GM21447 (cell line): ENCODE results near the gene IPCEF1.
A peak's percentile ranks its signal among the peaks of the same experiment; 100 is the strongest.
"Not testable (repeated sequence)": the region's sequence is repeated elsewhere in the genome, so short reads cannot be mapped to it uniquely, and the experiment has no call there.

ENCODE experiments used
- ATAC-seq: cut with Tn5 transposase; IDR thresholded peaks from one replicate; pipeline ENCODE4 v1.9.1; 2021; ENCODE audit not compliant: unreplicated experiment

The IPCEF1 gene

DNA sequence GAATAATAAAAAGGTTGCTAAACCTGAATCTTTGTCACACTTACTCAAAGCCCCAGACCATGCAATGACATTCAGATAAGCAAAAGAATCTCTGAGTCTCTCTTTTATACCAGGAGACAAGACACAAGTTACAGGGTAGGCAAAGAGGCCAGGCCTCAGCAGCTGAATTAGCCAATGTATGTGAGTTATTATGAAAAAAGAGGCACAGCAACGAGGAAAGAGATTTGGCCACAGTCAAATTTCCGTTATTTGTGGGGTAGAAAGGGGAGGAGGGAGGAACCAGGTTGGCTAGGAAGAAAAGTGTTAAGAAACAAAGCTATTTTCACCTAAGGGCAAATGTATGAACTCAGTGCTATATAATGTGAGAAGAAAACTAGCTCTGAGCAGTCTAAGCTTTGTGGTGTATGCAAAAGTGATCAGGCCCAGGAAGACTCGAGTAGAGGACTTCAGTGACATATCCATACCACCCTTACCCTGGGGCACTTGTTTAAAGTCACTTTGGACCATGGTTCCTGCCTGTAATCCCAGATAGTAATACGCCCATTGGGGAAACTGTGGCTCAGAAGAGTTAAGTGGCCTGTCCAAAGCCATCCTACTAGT, 19.1 kb downstream of the IPCEF1 start:
- no peak for ATAC-seq

DNA sequence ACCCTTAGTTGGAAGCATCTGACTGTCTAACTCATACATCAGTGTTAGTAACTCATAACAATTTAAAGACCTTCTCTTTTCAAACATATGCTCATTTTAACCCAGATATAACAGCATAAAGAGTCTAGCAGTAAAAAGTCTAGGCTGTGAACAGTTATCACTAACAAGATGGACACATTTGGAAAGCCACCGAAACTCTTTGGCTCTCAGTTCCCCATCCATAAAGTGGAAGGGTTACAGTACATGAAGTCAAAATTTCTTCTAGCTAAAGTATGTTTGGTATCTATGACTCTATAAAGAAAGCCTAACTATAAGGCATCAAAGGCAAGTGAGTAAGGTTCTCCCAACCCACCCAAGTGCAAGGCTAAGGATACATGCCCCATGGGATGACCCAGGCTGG, 22.5 kb downstream of the IPCEF1 start:
- not testable (repeated sequence) for ATAC-seq

DNA sequence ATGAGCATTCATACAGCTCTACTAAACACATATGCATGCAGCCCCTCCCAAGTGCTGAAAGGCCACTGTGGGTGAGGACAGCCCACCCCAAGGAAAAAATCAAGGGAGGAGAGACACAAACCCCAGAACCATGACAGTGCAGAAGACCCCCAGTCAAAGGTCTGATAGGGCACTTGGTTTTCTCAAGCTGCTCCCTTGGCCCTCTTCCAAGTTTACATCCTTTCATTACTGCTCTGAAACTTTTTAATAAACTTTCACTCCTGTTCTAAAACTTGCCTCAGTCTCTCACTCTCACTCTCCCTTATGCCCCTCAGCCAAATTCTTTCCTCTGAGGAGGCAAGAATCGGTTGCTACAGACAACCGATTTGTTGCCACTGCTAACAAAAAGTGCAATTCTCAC, 24.9 kb downstream of the IPCEF1 start:
- ATAC-seq = no peak

DNA sequence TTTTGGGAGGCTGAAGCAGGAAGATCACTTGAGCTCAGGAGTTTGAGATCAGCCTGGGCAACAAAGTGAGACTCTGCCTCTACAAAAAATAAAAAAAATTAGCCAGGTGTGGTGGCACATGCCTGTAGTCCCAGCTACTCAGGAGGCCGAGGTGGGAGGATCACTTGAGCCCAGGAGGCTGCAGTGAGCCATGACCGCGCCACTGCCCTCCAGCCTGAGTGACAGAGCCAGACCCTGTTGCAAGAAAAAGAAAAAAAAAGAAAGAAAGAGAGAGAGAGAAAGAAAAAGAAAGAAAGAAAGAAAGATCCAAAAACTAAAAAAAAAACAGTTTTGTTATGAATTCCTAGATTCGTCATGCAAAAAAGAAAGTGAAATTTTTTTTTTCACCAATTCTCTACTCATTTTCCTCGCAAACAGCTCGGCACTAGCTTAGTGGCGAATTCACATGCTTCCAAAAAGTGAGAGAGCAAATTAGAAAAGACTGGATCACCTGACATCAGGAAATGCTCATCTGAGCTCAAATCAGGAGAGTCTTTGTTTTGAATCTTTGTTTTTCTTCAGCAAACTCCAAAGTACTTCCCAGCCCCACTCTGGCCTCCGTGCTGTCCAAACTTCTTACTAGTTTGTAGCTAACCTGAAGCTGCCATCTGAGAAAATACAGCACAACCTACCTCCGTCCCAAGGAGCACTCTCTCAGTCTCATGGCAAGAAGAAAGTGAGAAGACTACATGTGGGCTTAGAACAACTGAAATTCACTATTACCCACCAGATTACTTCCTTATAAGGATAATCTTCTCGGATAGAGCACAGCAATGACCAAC, 27.0 kb downstream of the IPCEF1 start:
- ATAC-seq = no peak

DNA sequence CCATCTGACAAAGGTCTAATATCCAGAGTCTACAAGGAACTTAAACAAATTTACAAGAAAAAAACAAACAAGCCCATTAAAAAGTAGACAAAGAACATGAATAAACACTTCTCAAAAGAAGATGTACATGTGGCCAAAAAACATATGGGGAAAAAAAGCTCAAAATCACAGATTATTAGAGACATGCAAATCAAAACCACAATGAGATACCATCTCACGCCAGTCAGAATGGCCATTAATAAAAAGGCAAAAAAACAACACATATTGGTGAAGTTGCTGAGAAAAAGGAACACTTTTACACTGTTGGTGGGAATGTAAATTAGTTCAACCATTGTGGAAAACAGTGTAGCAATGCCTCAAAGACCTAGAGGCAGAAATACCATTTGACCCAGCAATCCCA, 29.3 kb downstream of the IPCEF1 start:
- not testable (repeated sequence) for ATAC-seq

DNA sequence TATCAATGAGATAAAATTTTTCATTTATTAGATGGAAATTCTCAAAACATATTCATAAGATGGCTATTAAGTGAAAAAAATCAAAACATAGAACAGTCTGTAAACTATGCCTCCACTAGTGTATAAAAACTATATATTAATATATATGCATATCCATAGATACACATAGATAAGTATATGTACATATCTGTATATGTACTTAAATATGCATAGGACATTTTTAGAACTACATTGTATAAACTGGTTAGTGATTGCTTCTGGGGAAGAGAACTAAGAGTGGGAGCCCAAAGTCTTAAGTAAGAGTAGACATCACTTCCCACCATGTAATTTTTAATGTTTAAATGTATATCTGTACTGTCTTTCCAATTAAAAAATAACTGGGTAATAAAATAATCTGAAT, 31.5 kb downstream of the IPCEF1 start:
- ATAC-seq = no peak

DNA sequence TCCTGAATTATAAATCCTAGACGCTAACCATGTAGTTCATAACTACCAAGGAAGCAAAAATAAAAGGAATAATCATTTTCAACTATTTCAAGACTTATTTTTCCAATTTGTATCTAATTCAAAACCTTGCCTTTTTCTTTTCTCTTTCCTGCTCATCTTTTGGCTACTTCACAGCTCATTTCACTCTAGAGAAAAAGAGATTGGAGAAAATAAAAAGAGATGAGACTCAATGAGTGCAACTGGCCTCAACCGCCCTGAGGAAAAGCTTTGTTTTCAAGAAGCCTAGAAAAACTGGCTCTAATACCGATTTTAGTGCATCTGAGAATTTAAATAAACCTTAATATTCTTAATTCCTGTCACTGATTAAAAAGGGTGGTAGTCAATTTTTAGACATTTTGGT, 36.4 kb downstream of the IPCEF1 start:
- ATAC-seq = no peak

DNA sequence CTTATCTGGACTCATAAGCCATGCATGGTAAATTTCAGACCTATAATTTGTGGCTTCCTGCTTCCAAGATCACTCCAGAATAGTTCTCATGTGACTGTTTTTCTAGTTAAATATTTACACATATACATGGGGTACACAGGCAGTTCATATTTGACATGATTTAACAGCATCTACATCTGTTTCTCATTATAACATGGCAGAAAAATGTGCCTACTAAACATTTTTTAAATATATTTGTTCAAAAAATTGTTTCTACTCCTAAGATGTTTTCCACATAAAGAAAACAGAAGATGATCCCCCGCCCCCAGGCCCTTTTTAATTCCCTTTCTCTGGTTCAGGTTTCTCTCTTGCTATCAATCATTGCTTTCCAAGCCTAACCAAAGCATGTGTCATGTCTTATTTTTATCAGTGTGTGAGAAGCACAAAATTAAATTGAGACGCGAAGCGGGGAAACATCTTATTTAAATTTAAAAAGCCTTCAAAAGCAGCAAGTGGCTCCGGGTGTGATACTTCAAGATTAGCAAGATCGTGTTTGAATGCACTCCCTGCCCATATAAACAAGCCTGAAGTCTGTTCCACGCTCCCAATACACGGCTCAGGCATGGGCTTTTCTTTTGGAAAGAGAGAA, 37.3 kb downstream of the IPCEF1 start:
- no peak for ATAC-seq

DNA sequence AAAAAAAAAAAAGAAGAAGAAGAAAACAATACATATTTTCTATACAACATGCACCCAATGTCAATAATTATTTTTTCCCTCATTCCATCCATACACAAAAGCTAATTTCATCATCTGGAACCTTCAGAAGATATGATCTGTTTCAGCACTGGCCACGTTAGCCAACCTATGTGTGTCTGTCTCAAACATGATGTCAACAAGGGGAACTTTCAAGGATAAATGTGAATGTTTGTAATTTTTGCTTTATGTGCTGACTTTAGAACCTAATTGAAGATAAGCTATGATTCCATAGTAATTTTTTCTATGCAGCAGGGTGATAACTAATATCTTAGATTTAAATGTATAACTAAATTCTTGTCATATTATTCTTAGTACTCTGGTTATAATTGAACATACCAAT, 37.9 kb downstream of the IPCEF1 start:
- ATAC-seq = no peak

DNA sequence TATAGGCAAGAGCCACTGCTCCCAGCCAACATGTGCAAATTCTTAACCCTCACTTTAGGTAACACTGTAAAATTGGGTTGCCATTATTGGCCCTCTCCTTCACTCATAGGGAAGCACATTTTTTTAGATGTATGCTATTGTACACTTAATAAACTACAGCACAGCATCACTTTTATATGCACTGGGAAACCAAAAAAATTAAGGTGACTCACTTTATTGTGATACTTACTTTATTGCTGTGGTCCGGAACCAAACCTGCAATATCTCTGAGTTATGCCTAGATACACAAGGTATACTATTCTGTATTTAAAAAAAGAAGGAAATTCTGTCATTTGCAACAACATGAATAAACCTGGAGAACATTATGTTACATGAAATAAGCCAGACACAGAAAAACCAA, 40.5 kb downstream of the IPCEF1 start:
- no peak for ATAC-seq

DNA sequence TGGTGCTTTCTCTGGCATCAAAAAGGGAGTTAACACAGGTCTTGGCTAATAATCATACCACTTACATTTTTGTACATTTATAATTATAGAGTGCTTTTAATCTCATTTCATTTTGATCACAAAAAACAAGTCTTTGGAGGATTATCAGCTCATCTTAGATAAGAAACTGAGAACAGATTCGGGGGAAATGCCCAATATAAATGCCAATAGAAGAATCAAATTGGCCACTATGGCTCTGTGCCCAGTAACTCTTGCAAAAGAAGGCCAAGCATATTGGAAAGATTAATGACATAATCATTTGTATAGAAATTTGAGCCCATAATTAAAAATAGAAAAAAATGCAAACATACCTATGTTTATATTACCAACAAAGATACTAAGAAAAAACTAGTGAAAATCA, 42.5 kb downstream of the IPCEF1 start:
- ATAC-seq = no peak

DNA sequence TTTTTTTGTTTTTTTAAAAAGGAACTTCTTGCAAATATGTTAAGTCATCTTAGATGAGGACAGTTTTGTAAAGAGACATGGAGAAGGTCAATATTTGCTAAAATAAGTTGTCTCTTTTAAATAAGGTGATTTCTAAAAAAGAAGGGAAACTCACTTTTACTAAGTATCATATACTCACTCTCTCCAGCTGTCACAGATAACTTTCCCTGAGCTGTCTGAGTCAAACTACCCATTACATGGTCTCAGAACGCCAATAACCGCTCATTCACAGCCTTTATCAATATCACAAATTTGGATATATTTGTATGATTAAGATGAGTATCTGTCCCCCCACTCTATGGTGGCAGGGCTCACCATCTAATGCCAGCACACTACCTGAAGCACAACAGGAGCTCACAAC, 47.6 kb downstream of the IPCEF1 start:
- no peak for ATAC-seq

DNA sequence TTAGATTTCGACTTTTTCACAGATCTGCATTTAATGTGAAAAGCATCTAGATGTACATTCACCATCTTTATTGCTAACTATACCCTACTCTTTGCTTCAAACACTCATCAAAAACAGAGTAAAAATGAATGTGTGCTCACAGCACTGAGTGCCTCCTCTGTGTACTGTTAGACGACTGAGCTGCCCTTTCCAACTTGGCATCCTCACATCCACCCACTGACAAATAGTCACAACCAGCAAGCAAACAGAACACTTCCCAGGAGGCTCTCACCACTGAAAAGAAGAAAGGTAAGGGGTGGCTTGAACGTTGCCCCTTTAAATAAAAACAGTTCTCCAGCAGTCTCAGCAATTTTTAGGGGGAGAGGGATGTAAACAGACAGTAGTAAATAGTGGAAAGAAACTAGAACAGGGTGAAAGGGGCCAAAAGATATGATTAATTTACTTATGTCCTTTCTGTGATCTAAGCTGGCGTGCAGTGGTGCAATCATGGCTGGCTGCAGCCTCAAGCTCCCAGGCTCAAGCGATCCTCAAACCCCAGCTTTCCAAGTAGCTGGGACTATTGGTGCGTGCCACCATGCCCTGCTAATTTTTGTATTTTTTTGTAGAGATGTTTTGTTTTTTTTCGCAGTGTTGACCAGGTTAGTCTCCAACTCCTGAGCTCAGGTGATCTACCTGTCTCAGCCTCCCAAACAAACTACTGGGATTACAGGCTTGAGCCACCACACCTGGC, 48.7 kb downstream of the IPCEF1 start:
- no peak for ATAC-seq

DNA sequence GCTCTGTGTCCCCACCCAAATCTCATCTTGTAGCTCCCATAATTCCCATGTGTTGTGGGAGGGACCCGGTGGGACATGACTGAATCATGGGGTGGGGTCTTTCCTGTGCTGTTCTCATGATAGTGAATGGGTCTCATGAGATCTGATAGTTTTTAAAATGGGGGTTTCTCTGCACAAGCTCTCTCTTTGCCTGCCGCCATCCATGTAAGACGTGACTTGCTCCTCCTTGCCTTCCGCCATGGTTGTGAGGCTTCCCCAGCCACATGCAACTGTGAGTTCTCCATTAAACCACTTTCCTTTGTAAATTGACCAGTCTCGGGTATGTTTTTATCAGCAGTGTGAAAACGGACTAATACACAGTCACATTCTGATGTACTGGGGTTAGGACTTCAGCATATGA, 49.5 kb downstream of the IPCEF1 start:
- ATAC-seq = not testable (repeated sequence)

DNA sequence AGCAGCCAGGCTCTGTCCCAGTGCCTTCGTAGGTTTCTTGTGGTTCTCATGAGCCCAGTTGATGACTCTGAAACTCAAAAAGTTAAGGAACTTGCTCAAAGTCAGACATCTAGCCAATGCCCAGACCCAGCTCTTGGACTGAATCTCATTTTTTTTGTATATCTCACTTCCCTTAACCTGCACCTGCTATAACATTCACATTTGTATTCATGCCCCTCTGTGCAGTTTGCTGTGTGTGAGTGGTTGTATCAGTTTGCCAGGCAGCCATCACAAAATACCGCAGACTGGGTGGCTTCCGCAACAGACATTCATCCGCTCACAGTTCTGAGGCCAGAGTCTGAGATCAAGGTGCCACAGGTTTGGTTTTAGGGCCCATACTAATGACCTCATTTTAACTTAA, 49.9 kb downstream of the IPCEF1 start:
- ATAC-seq = peak; percentile 61

DNA sequence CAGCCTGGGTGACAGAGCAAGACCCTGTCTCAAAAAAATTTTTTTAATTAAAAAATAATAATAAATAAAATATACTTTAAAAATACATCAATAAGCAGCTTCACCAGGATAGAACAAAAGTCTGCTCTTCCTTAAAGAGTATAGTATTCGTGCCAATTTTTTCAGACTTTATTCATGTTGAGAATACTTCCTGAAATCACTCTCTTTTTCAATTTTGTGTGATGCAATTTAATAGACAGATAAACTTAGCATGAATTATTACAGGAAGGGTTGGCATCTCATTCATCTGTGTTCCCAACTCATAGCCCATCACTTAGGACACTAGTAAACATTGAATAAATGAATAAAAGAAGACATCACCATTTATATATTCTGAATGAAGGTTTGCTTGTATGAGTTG, 52.4 kb downstream of the IPCEF1 start:
- ATAC-seq = no peak

DNA sequence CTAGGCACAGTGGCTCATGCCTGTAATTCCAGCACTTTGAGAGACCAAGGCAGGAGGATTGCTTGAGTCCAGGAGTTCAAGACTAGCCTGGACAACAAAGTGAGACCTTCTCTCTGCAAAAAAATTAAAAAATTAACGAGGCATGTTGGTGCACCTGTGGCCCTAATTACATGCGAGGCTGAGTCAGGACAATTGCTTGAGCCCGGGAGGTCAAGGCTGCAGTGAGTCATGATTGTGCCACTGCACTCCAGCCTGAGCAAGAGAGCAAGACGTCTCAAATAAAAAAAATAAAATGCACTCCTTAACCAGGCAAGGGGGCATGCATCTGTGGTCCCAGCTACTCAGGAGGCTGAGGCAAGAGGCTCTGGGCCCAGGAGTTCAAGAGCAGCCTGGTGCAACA, 53.0 kb downstream of the IPCEF1 start:
- not testable (repeated sequence) for ATAC-seq

DNA sequence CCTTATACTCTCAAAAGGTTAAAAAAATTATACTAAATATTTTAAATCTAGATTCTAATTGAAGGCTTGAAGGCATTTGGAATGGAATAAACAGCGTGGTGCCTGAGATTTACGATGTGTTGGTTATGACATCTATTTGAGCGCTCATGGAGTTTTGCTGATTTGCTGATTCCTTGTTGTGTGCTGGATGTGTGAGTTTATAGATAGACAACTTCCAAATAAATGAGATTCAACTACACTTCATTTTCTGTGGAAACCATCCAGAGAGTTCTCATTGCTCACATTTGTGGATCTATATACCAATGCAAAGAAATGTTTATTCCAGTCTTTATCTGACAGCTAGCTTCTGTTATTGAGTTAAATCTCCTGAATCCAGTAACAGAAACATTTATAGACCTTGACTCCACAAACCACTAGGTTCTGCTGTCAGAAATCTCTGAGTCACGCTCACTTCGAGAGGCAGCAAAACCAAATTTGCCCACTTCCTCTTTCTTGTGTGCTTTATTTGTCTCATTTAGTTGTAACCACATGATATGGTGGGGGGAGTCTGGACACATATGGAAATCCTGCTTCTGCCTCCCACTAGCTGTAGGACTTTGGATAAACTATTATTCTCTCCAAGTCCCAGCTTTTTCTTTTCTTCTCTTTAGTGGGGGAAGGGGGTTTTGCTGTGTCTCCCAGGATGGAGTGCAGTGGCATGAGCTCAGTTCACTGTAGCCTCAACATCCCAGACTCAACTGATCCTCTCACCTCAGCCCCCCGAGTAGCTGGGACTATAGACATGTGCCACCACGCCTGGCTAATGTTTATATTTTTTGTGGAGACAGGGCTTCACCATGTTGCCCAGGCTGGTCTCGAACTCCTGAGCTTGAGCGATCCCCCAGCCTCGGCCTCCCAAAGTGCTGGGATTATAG, 54.5 kb downstream of the IPCEF1 start:
- peak; percentile 91 for ATAC-seq

DNA sequence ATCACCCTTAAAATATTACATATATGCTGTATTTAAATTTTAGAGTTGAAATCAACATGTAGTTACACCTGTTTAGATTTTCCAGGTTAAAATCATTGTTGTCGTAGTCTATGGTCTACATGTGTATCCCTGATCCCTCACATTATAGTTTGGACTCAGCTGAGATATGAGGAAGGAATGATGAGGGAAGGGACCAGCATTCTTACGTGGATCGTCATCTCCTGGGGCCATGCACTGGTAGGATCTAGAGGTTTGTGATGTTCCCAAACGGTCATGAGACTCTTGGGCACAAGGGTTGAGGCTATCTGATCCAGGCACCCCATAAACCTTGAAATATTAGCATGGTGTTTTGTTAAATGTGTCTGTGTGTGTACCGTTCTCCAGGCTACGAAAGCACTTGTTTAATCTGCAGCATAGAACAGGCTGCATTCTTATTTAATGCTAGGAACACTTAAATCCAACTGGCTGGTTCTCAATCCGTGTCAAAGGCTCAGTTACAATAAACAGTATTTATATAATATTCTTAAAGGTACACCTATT, 55.4 kb downstream of the IPCEF1 start:
- no peak for ATAC-seq

DNA sequence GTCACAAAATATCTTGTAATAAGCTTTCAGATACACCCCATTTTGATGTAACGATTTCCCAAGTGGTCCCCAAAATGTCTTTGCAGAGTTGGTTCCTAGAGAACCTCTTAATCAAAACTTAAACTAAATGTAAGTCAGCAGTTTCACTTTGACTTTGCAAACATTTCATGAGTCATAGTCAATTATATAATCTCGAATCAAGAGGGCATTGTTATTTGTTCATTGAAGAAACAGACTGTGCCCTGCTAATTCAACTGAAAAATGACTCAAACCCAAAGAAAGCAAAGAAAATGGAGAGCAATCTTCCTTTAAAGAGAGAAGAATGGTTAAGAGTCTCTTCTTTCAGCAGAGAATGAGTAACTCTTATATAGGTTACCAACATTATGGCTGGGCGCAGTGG, 58.3 kb downstream of the IPCEF1 start:
- no peak for ATAC-seq
